Activated CD4-positive, alpha-beta T cell treated with anti-CD3 and anti-CD28 coated beads, Interleukin-2, amount 10 ng/mL, durations not matched to agents 7 days and 5 days (primary cell): ENCODE results near the gene VPS51. TPM values are rescaled to one million over a fixed set of nuclear protein-coding genes. Genes with fewer than 3 reads are reported as not detected.
A peak's percentile ranks its signal among the peaks of the same experiment; 100 is the strongest.

ENCODE experiments used
- CTCF ChIA-PET: fragments of 350-600 bp; sonication (Branson Sonifier 250); formaldehyde crosslinking; loops from one replicate; lab custom pipeline; 2021; ENCODE audit warnings: antibody characterized with exemption; lab: Charles Lee
- POLR2A ChIA-PET: fragments of 350-600 bp; sonication (Branson Sonifier 250); formaldehyde crosslinking; loops from one replicate; lab custom pipeline; 2021; ENCODE audit warnings: antibody characterized with exemption; lab: Charles Lee
- DNase-seq: peaks from one replicate; pipeline ENCODE4 v3.0.0-alpha.2; 2020
- H3K27ac Mint-ChIP-seq: one replicate; pipeline ENCODE4 v1.8.0; 2021; ENCODE audit warnings: mild to moderate bottlenecking, moderate library complexity, mixed read lengths
- H3K27me3 Mint-ChIP-seq: one replicate; pipeline ENCODE4 v1.8.0; 2021; ENCODE audit warnings: mixed read lengths
- H3K36me3 Mint-ChIP-seq: one replicate; pipeline ENCODE4 v1.8.0; 2021; ENCODE audit warnings: low read depth, mixed read lengths
- H3K4me1 Mint-ChIP-seq: one replicate; pipeline ENCODE4 v1.8.0; 2021; ENCODE audit warnings: mixed read lengths
- H3K4me3 Mint-ChIP-seq: one replicate; pipeline ENCODE4 v1.8.0; 2021; ENCODE audit warnings: mild to moderate bottlenecking, moderate library complexity, mixed read lengths
- H3K9me3 Mint-ChIP-seq: one replicate; pipeline ENCODE4 v1.8.0; 2021; ENCODE audit warnings: mixed read lengths
- total RNA-seq, 2 experiments: library from RNA; stranded (reverse); gene quantifications; one replicate each; pipeline ENCODE4 v1.2.3, GENCODE V29; 2021

The VPS51 gene
- total RNA-seq: 100 to 1,000 TPM; 146 to 148 TPM

GRCh38 chr11:65095974-65096806 lies at the start of gene VPS51:
VPS51 (plus strand) TSS chr11:65096214; CDS start chr11:65096251, 37 bp downstream.
- Mint-ChIP-seq H3K4me1 (peaks cover 25% of the 10 kb centered on the region), H3K4me3 (peak within 1 kb of the TSS; percentile 93), H3K9me3 (no peaks in the 10 kb centered on the region), H3K27ac (peak within 1 kb of the TSS; percentile 98), H3K27me3 (no peaks in the 10 kb centered on the region), H3K36me3 (peaks cover 11% of the 10 kb centered on the region)
- POLR2A ChIA-PET: no interaction called here
- DNase-seq: peak; percentile 90
- CTCF ChIA-PET: interaction anchor here (0.6 to 8.1 kb wide), 4 partner anchors 15 to 262 kb away, joined by 3 to 85 read pairs (median 8); partner anchors contain the start of genes TM7SF2 and ZNHIT2

DNA sequence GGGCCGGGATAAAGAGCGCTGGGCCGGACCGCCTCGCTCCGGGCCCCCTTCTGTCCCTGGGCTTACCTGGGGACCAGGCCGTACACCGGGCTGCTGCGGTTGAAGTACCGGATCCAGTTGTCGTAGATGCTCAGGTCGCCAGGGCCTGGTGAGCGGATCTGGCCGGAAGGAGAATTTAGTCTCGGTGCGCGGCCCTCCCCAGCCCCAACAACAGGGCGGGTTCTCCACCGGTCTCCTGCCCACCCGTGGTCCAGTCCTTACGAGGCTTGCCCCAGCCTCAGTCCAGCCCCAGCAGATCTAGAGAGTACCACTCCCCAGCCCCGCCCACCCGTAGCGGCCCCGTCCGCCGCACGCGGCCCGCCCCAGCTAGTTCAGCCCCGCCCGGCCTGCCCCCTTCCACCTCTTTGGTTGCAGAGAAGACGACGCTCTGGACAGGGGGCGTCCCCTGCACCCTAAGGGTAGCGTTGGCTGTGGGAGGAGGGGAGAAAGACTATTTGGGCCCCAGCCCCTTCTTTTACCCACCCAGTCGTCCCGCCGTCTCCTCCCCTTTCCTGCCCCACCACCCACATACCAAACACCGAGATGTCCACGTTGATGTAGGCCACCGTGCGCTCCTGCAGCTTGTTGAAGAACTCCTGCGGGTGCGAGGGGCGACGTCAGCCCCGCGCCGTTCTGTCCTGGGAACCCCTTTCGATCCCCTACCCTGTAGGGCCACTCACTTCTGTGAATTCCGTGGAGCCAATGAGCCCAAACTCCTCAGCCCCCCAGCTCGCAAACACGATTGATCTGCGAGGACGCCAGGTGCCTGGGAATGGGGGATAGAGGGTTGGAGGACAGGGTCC lies 48.2 kb upstream of the VPS51 start:
- Mint-ChIP-seq H3K27ac (peak overlapping the region; percentile 86), H3K9me3 (no peaks in the 10 kb centered on the region), H3K27me3 (no peaks in the 10 kb centered on the region), H3K4me3 (peak overlapping the region; percentile 68), H3K36me3 (peaks cover 19% of the 10 kb centered on the region), H3K4me1 (peaks cover 37% of the 10 kb centered on the region)
- ChIA-PET POLR2A (no interaction called here), CTCF (interaction anchor here (1.1 to 1.2 kb wide), 2 partner anchors 19 to 33 kb away, joined by 3 read pairs; no protein-coding TSS in a partner anchor)
- DNase-seq: peak; percentile 20

DNA sequence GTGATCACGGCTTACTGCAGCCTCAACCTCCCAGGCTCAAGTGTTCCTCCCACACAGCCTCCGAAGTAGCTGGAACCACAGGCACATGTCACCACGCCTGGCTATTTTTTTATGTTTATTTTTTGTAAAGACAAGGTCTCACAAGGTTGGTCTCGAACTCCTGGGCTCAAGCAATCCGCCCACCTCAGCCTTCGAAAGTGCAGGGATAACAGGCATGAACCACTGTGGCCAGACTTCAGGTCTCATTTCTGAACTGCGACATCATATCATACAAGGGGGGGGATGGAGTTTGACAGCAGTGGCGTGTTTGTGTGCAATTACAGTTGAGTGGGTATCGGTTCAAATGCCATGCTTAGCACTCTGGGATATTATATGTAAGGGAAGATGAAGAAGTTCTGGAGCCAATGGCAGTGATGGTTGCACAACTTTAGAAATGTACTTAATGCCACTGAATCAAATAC lies 44.6 kb upstream of the VPS51 start:
- H3K4me1 Mint-ChIP-seq: peaks cover 38% of the 10 kb centered on the region
- POLR2A ChIA-PET: no interaction called here
- CTCF ChIA-PET: interaction anchor here (1.2 kb wide), 1 partner anchor 31 kb away, joined by 5 read pairs; no protein-coding TSS in a partner anchor
- no peaks in the 10 kb centered on the region for H3K9me3 Mint-ChIP-seq
- H3K36me3 Mint-ChIP-seq: peaks cover 6% of the 10 kb centered on the region
- H3K4me3 Mint-ChIP-seq: no peak overlapping the region
- no peak overlapping the region for H3K27ac Mint-ChIP-seq
- DNase-seq: no peak
- H3K27me3 Mint-ChIP-seq: no peaks in the 10 kb centered on the region

- Mint-ChIP-seq H3K36me3 (no peaks in the 10 kb centered on the region), H3K27ac (peak overlapping the region; percentile 73), H3K27me3 (peaks cover 3% of the 10 kb centered on the region), H3K4me3 (no peak overlapping the region), H3K9me3 (no peaks in the 10 kb centered on the region), H3K4me1 (peaks cover 19% of the 10 kb centered on the region)
- ChIA-PET CTCF (no interaction called here), POLR2A (interaction anchor here (0.6 to 1.1 kb wide), 2 partner anchors 28 to 153 kb away, joined by 3 to 5 read pairs; no protein-coding TSS in a partner anchor)
- peak; percentile 21 for DNase-seq
These were observed 42.0 kb upstream of the VPS51 start for GRCh38 chr11:65053827-65054508.

DNA sequence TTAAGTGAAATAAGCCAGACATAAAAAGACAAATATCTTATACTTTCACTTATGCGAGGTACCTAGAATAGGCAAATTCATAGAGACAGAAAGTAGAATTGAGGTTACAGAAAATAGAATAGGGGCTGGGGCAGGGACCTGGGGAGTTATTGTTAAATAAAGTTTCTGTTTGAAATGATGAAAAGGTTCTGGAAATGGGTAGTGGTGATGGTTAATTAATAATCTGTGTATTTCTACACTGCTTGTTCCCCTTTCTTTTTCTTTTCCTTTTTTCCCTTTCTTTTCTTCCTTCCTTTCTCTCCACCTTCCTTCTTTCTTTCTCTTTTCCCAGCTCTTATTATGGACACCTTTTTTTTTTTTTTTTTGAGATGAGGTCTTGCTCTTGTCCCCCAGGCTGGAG lies 40.5 kb upstream of the VPS51 start:
- Mint-ChIP-seq H3K27ac (no peak overlapping the region), H3K9me3 (no peaks in the 10 kb centered on the region), H3K27me3 (peaks cover 3% of the 10 kb centered on the region), H3K36me3 (no peaks in the 10 kb centered on the region), H3K4me1 (peaks cover 25% of the 10 kb centered on the region), H3K4me3 (no peak overlapping the region)
- ChIA-PET POLR2A (no interaction called here), CTCF (interaction anchor here (1.1 kb wide), 1 partner anchor 22 kb away, joined by 4 read pairs; no protein-coding TSS in a partner anchor)
- DNase-seq: no peak

DNA sequence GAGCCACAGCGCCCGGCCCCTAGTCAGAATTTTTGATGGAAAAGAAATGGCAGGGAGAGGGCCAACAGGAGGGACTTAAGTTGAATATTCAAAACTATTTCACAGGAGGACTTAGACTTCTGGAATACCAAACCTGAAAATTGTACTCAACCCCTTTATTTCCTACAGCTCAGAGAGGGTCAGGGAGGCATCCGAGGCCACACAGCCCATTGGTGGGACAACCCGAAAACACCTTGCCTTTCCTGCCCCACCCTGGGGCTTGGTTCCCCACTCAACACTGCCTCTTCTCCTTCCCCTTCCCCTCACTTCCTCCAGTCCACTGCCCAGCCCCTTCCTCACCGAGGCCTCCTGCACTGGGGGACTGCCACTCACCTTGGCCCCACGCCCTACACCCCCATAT lies 39.0 kb upstream of the VPS51 start:
- Mint-ChIP-seq H3K36me3 (no peaks in the 10 kb centered on the region), H3K4me1 (peaks cover 33% of the 10 kb centered on the region), H3K9me3 (no peaks in the 10 kb centered on the region), H3K27ac (no peak overlapping the region), H3K27me3 (peaks cover 3% of the 10 kb centered on the region), H3K4me3 (no peak overlapping the region)
- POLR2A ChIA-PET: no interaction called here
- DNase-seq: no peak
- CTCF ChIA-PET: interaction anchor here (0.7 to 1.3 kb wide), 4 partner anchors 26 to 55 kb away, joined by 3 to 4 read pairs (median 4); partner anchors contain the start of genes CDCA5 and TM7SF2

GRCh38 chr11:65057526-65057925 lies 38.5 kb upstream of the VPS51 start:
- H3K36me3 Mint-ChIP-seq: no peaks in the 10 kb centered on the region
- CTCF ChIA-PET: interaction anchor here (1.3 kb wide), 2 partner anchors 29 to 54 kb away, joined by 3 to 4 read pairs; partner anchors contain the start of gene TM7SF2
- H3K4me1 Mint-ChIP-seq: peaks cover 33% of the 10 kb centered on the region
- H3K4me3 Mint-ChIP-seq: no peak overlapping the region
- peaks cover 3% of the 10 kb centered on the region for H3K27me3 Mint-ChIP-seq
- POLR2A ChIA-PET: no interaction called here
- H3K27ac Mint-ChIP-seq: no peak overlapping the region
- DNase-seq: no peak
- no peaks in the 10 kb centered on the region for H3K9me3 Mint-ChIP-seq

GRCh38 chr11:65058012-65058411 lies 38.0 kb upstream of the VPS51 start:
- Mint-ChIP-seq H3K9me3 (no peaks in the 10 kb centered on the region), H3K36me3 (no peaks in the 10 kb centered on the region), H3K4me3 (no peak overlapping the region), H3K27me3 (peaks cover 3% of the 10 kb centered on the region), H3K4me1 (peaks cover 33% of the 10 kb centered on the region), H3K27ac (no peak overlapping the region)
- ChIA-PET POLR2A (no interaction called here), CTCF (interaction anchor here (1.3 kb wide), 1 partner anchor 54 kb away, joined by 3 read pairs; the partner anchor contains the start of gene TM7SF2)
- DNase-seq: no peak

DNA sequence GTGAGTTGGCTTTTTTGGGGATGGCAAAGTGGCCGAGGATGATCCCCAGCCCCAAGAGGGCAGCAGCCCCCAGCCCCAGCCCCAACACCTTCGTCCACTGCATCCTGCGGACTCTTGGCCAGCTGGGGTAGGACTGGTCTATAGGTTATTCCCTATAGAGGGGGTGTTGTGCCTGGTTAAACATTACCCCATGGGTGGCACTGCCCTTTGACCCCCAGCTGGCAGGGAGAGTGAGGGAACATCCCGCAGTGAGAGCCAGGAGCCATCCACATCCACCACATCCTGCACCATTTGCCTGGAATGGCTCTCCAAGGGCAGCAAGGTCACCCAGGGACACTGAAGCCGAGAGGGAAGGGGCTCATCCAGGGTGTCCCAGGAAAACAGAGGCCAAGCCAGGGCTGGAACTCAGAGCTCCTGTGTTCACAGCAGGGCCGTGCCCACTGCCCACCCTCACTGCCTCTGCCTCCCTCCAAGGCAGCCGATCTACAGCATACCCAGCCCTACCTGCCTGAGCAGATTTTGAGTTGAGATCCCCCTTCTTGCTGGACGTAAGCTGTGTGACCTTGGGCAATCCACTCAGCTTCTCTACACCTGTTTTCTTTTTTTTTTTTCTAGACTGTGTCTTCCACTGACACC lies 37.5 kb upstream of the VPS51 start, which contains the start of gene NAALADL1:
Gene NAALADL1, minus strand, starts transcription at position 135 of the 636 bp plus-strand sequence. Its CDS starts 32 bp downstream, at position 103.
- Mint-ChIP-seq H3K9me3 (no peaks in the 10 kb centered on the region), H3K4me3 (no peak within 1 kb of the TSS), H3K4me1 (peaks cover 28% of the 10 kb centered on the region), H3K27me3 (peaks cover 3% of the 10 kb centered on the region), H3K36me3 (no peaks in the 10 kb centered on the region), H3K27ac (peak within 1 kb of the TSS; percentile 14)
- CTCF ChIA-PET: interaction anchor here (0.6 to 1.2 kb wide), 2 partner anchors 9 to 991 kb away, joined by 3 read pairs; no protein-coding TSS in a partner anchor
- POLR2A ChIA-PET: no interaction called here
- DNase-seq: no peak

DNA sequence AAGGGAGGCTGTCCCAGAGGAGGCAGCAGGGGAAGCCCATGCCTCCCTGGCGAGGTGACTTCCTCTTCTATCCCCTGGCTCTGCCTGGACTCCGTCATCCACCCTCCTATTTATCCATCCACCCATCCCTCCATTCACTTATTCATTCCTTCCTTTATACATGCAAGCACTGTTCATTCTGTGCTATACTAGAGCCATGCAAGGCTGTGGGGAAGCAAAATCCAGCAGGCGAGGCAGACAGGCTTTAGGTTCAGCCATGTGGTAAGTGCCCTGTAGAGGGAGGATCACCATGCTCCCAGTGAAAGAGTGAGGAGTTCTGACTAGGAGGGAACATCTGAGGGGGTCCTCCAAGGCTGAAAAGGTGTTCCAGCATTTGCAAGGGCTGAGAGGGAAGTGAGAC lies 36.5 kb upstream of the VPS51 start:
- no peaks in the 10 kb centered on the region for H3K9me3 Mint-ChIP-seq
- no peak for DNase-seq
- H3K27me3 Mint-ChIP-seq: peaks cover 3% of the 10 kb centered on the region
- ChIA-PET POLR2A (no interaction called here), CTCF (interaction anchor here (1.2 kb wide), 2 partner anchors 10 to 19 kb away, joined by 3 read pairs; no protein-coding TSS in a partner anchor)
- peaks cover 18% of the 10 kb centered on the region for H3K4me1 Mint-ChIP-seq
- H3K4me3 Mint-ChIP-seq: no peak overlapping the region
- H3K36me3 Mint-ChIP-seq: no peaks in the 10 kb centered on the region
- H3K27ac Mint-ChIP-seq: no peak overlapping the region

- no peaks in the 10 kb centered on the region for H3K36me3 Mint-ChIP-seq
- H3K27ac Mint-ChIP-seq: peak overlapping the region; percentile 54
- CTCF ChIA-PET: interaction anchor here (0.5 to 1.2 kb wide), 2 partner anchors 18 to 76 kb away, joined by 3 to 5 read pairs; no protein-coding TSS in a partner anchor
- H3K9me3 Mint-ChIP-seq: no peaks in the 10 kb centered on the region
- H3K4me3 Mint-ChIP-seq: no peak overlapping the region
- peaks cover 15% of the 10 kb centered on the region for H3K4me1 Mint-ChIP-seq
- no peak for DNase-seq
- H3K27me3 Mint-ChIP-seq: peaks cover 3% of the 10 kb centered on the region
- POLR2A ChIA-PET: no interaction called here
These were observed 35.8 kb upstream of the VPS51 start for GRCh38 chr11:65059959-65060824.
